Ectodermal cell (in vitro differentiated cells): ENCODE results near the gene ALG1.

Experiments
- H3K27ac ChIP-seq: 2 replicates; pipeline ENCODE4 v1.7.0; 2013; ENCODE audit warnings: mild to moderate bottlenecking, low read depth, low read length; ENCODE audit not compliant: insufficient read depth, poor library complexity, severe bottlenecking
- H3K27me3 ChIP-seq: 2 replicates; pipeline ENCODE4 v1.7.0; 2013; ENCODE audit warnings: mild to moderate bottlenecking, low read length; ENCODE audit not compliant: insufficient read depth, control insufficient read depth, poor library complexity, severe bottlenecking
- H3K36me3 ChIP-seq: one replicate; pipeline ENCODE4 v1.7.0; 2013; ENCODE audit warnings: low read length; ENCODE audit not compliant: control insufficient read depth, insufficient read depth
- H3K4me1 ChIP-seq: one replicate; pipeline ENCODE4 v1.7.0; 2013; ENCODE audit warnings: low read length; ENCODE audit not compliant: control insufficient read depth, insufficient read depth
- H3K4me3 ChIP-seq: 2 replicates; pipeline ENCODE4 v1.7.0; 2013; ENCODE audit warnings: low read depth, low read length, control low read depth; ENCODE audit not compliant: insufficient read depth
- H3K9me3 ChIP-seq: 2 replicates; pipeline ENCODE4 v1.7.0; 2013; ENCODE audit warnings: mild to moderate bottlenecking, low read length, moderate library complexity; ENCODE audit not compliant: control insufficient read depth
- WGBS, 2 experiments: methylation state at CpG; one replicate each; pipeline ENCODE4 v1.1.7; 2013; ENCODE audit warnings: missing lambda C conversion rate in 2 of 2; 5-methylcytosine and 5-hydroxymethylcytosine counted together

ALG1 gene

GRCh38 chr16:5032748-5033167, 38.9 kb upstream of the ALG1 start:
- peak overlapping the region; percentile 86 for H3K4me3 ChIP-seq
- H3K4me1 ChIP-seq: peaks cover 11% of the 10 kb centered on the region
- 64 to 65% methylated on average over 12 of the region's 12 CpGs for WGBS, 2 experiments
- peaks cover 9% of the 10 kb centered on the region for H3K27me3 ChIP-seq
- no peaks in the 10 kb centered on the region for H3K36me3 ChIP-seq
- no peak overlapping the region for H3K27ac ChIP-seq
- no peaks in the 10 kb centered on the region for H3K9me3 ChIP-seq

DNA sequence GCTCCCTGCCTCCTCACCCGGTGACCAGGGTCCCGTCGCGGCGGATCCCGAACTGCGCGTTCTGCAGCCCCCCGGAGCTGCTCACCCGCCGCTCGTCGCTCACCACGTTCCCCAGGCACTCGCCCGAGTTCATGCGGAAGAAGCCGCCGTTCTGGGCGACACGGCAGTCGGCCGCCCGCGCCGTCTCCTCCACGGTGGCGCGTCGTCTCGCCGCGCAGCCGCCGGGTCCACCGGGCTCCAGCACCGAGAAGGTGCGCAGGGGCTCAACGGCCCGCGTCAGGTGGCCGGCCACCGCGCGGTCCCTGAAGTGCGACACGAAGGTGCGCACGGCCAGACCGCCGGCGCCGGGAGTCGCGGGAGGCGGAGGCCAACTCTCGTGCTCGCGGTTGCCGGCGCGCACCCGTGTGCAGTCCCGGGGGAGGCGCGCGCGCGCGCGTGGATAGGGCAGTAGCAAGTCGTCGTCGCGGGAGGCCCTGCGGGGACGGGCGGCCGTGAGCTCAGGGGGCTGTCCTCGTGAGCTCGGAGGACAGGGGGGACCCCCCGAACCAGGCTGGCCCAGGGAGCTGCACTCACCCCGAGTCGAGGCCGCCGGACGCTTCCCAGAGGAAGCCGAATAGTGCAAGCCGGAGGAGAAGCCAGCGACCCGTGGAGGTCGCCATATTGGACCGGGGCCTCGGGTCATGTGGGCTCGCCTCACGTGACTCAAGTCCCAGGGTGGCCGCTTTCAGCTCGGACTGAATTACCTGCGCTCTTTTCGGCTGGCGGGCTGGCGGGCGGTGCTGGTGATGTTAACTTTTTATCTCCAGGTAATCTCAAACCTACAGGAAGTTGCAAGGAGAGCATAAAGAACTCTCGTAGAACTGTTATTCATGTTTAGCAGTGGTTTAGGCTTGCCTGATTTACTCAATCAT, 38.1 kb upstream of the ALG1 start, which contains the start of gene NAGPA:
Gene NAGPA (minus strand): TSS at position 680 of the 911 bp plus-strand sequence. CDS start 21 bp downstream, at position 659.
- Histone ChIP-seq H3K9me3 (no peaks in the 10 kb centered on the region), H3K36me3 (no peaks in the 10 kb centered on the region), H3K27me3 (peaks cover 9% of the 10 kb centered on the region), H3K4me1 (peaks cover 11% of the 10 kb centered on the region), H3K27ac (peak within 1 kb of the TSS; percentile 32), H3K4me3 (peak within 1 kb of the TSS; percentile 86)
- 1% methylated on average over 104 of the region's 104 CpGs for WGBS, 2 experiments

- Histone ChIP-seq H3K4me1 (peaks cover 11% of the 10 kb centered on the region), H3K4me3 (peak overlapping the region; percentile 86), H3K27ac (no peak overlapping the region), H3K36me3 (no peaks in the 10 kb centered on the region), H3K27me3 (peaks cover 9% of the 10 kb centered on the region), H3K9me3 (no peaks in the 10 kb centered on the region)
- 39 to 44% methylated on average over 2 of the region's 2 CpGs for WGBS, 2 experiments
Measured at GRCh38 chr16:5034167-5034523, 37.5 kb upstream of the ALG1 start.

DNA sequence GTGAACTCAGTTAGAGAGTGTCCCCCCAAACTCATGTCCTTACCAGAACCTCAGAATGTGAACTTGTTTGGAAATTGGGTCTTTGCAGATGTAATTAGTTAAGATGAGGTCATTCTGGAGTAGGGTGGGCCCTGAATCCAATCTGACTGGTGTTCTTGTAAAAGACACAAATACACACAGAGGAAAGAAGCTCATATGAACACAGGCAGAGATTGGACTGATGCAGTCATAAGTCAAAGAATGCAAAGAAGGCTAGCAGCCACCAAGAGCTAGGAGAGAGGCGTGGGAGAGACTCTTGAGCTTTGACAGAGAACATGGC, 35.8 kb upstream of the ALG1 start:
- Histone ChIP-seq H3K36me3 (no peaks in the 10 kb centered on the region), H3K4me3 (no peak overlapping the region), H3K9me3 (no peaks in the 10 kb centered on the region), H3K27ac (no peak overlapping the region), H3K27me3 (peaks cover 9% of the 10 kb centered on the region), H3K4me1 (peaks cover 11% of the 10 kb centered on the region)
- WGBS, 2 experiments: 85 to 90% methylated on average over 1 of the region's 1 CpG

GRCh38 chr16:5036228-5037156, 35.2 kb upstream of the ALG1 start:
- Histone ChIP-seq H3K27ac (no peak overlapping the region), H3K27me3 (peaks cover 9% of the 10 kb centered on the region), H3K4me1 (peaks cover 11% of the 10 kb centered on the region), H3K4me3 (no peak overlapping the region), H3K36me3 (no peaks in the 10 kb centered on the region), H3K9me3 (no peaks in the 10 kb centered on the region)
- WGBS, 2 experiments: 64% methylated on average over 12 of the region's 12 CpGs

GRCh38 chr16:5040451-5040850, 31.2 kb upstream of the ALG1 start:
- H3K9me3 ChIP-seq: no peaks in the 10 kb centered on the region
- no peaks in the 10 kb centered on the region for H3K36me3 ChIP-seq
- 90 to 93% methylated on average over 7 of the region's 7 CpGs for WGBS, 2 experiments
- H3K4me1 ChIP-seq: no peaks in the 10 kb centered on the region
- H3K4me3 ChIP-seq: no peak overlapping the region
- no peaks in the 10 kb centered on the region for H3K27me3 ChIP-seq
- H3K27ac ChIP-seq: no peak overlapping the region

DNA sequence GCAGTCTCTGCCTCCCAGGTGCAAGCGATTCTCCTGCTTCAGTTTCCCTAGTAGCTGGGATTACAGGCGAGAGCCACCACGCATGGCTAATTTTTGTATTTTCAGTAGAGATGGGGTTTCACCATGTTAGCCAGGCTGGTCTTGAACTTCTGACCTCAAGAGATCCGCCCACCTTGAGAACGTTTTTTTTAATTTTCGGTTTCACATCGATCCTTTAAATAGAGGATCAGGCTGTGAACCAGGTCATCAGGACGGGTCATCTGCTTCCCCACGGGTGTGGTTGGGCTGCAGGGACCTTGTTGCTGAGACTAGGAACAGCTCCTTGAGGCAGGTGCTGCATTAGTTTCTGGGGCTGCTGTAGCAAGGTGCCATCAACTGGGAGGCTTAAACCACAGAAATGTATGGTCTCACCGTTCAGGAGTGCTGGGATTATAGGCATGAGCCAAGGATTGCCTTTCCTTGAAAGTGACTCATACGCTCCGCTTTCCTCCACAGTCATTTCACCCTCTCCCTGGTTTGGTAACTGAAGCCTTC, 30.0 kb upstream of the ALG1 start:
- H3K4me3 ChIP-seq: no peak overlapping the region
- no peak overlapping the region for H3K27ac ChIP-seq
- no peaks in the 10 kb centered on the region for H3K4me1 ChIP-seq
- H3K27me3 ChIP-seq: no peaks in the 10 kb centered on the region
- no peaks in the 10 kb centered on the region for H3K9me3 ChIP-seq
- 85 to 91% methylated on average over 12 of the region's 12 CpGs for WGBS, 2 experiments
- H3K36me3 ChIP-seq: no peaks in the 10 kb centered on the region

GRCh38 chr16:5042574-5043171, 29.0 kb upstream of the ALG1 start:
- H3K4me3 ChIP-seq: no peak overlapping the region
- WGBS, 2 experiments: 79% methylated on average over 14 of the region's 14 CpGs
- no peaks in the 10 kb centered on the region for H3K9me3 ChIP-seq
- no peaks in the 10 kb centered on the region for H3K36me3 ChIP-seq
- H3K4me1 ChIP-seq: no peaks in the 10 kb centered on the region
- H3K27ac ChIP-seq: no peak overlapping the region
- H3K27me3 ChIP-seq: no peaks in the 10 kb centered on the region

GRCh38 chr16:5044011-5044540, 27.6 kb upstream of the ALG1 start:
- no peaks in the 10 kb centered on the region for H3K36me3 ChIP-seq
- H3K4me3 ChIP-seq: no peak overlapping the region
- H3K27me3 ChIP-seq: no peaks in the 10 kb centered on the region
- no peak overlapping the region for H3K27ac ChIP-seq
- H3K9me3 ChIP-seq: no peaks in the 10 kb centered on the region
- WGBS, 2 experiments: 94 to 96% methylated on average over 8 of the region's 8 CpGs
- H3K4me1 ChIP-seq: no peaks in the 10 kb centered on the region
